ENCODE results near the gene CPO. TPM values are rescaled to one million over a fixed set of nuclear protein-coding genes. Genes with fewer than 3 reads are reported as not detected.

CPO gene
- total RNA-seq, 1 experiment from 2014 or later, result 0.32 TPM

DNA sequence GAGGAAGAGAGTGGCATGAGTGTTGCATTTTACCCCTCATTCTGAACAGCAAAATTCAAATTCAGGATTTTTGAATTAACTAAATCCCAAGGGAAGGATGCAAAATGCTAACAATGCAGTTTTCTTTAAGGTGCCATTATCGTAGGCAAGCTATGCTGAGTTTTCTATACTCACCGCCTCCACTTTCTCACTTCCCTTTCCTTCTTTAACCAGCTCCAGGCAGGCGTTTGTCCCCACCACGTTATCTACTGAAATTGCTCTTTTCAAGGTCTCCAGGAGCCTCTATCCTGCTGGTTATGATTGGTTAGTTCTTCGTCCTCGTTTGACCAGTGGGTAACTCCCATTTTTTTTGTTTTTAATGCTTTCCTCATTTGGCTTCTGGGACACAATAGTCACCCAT lies 1.8 kb upstream of the CPO start:
- no peaks in the 10 kb centered on the region for H3K4me1 ChIP-seq (ENCODE audit: control insufficient read depth in 1 of 2, insufficient read depth in 2 of 2, low read length in 2 of 2)
- TF ChIP-seq EGR1 (IDR thresholded peaks at IDR 0.05; ENCODE audit: low read depth), result no peak
- no peak for TF ChIP-seq MAX (IDR thresholded peaks at IDR 0.05)
- no peak for TF ChIP-seq SRF (IDR thresholded peaks at IDR 0.05; ENCODE audit: low read depth)
- no peak for TF ChIP-seq ATF3 (IDR thresholded peaks at IDR 0.05)
- no peak for TF ChIP-seq EZH2 (IDR thresholded peaks at IDR 0.05)
- TF ChIP-seq POLR2A (IDR thresholded peaks at IDR 0.05; ENCODE audit: borderline replicate concordance, extremely low read depth, insufficient read depth, insufficient read length), result no peak
- TF ChIP-seq SIN3A (IDR thresholded peaks at IDR 0.05; ENCODE audit: low read depth), result no peak
- TF ChIP-seq FOSL1 (IDR thresholded peaks at IDR 0.05; ENCODE audit: low read depth), result no peak
- no peak for TF ChIP-seq ZFX (IDR thresholded peaks at IDR 0.05)
- TF ChIP-seq POLR2AphosphoS5 (IDR thresholded peaks at IDR 0.05; ENCODE audit: low read depth, low read length), result no peak
- no peak overlapping the region for H3K9ac ChIP-seq (ENCODE audit: low read length)
- no peak overlapping the region for H3K27ac ChIP-seq (ENCODE audit: low read depth, low read length)
- CTCF ChIA-PET, result no interaction called here
- ATAC-seq (no peak), DNase-seq (ENCODE audit: low read depth, low spot score) (no peak)
- no peak overlapping the region for H3K4me3 ChIP-seq (replicated peaks in 1 of 2; ENCODE audit: low read depth in 1 of 2, low read length in 2 of 2)
- H3K36me3 ChIP-seq (ENCODE audit: control insufficient read depth in 1 of 2, insufficient read depth in 2 of 2, low read length in 2 of 2), result no peaks in the 10 kb centered on the region
- POLR2A ChIA-PET, result no interaction called here
- H3K27me3 ChIP-seq (ENCODE audit: insufficient read depth, low read length), result no peaks in the 10 kb centered on the region
- no peaks in the 10 kb centered on the region for H3K79me2 ChIP-seq (ENCODE audit: insufficient read depth, low read length)
- H2AFZ ChIP-seq (ENCODE audit: low read depth, low read length, poor library complexity, severe bottlenecking), result no peak overlapping the region
- H4K20me1 ChIP-seq (ENCODE audit: insufficient read depth), result no peaks in the 10 kb centered on the region
- H3K4me2 ChIP-seq (ENCODE audit: low read length), result no peak overlapping the region
- no TSS peak for BruUV-seq (replicated peaks)
- intact Hi-C loops (cut with micrococcal nuclease), result no loop called here
- RAD21 ChIA-PET (ENCODE audit: low non-redundant PET in 1 of 2, low total read pairs in 2 of 2, uncharacterized antibody in 2 of 2, unreplicated experiment in 2 of 2), result no interaction called here
- H3K9me2 ChIP-seq (ENCODE audit: insufficient read depth), result no peaks in the 10 kb centered on the region
- H3K9me3 ChIP-seq (ENCODE audit: control insufficient read depth in 1 of 2, insufficient read depth in 1 of 2, low read depth in 1 of 2, low read length in 2 of 2), result no peaks in the 10 kb centered on the region

DNA sequence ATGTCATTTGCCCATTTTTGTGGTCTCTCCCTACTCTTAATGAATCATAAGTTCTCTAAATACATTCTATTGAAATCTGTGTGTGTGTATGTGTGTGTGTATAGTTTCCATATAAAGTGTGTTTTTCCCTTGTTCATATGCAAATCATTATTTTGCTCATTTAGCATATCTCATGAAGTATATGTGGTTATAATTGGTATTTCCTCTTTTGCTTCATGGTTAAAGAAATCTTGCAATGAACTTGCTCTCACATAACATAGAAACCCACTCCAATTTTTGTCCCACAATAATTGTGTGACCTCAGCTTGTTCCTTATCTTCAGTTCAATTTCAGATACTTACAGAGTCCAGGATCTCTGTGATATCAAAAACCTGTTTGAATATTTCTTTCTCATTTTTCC lies 1.2 kb downstream of the CPO start:
- Histone ChIP-seq H3K9ac (ENCODE audit: low read length) (no peak overlapping the region), H3K27ac (ENCODE audit: low read depth, low read length) (no peak overlapping the region), H2AFZ (ENCODE audit: low read depth, low read length, poor library complexity, severe bottlenecking) (no peak overlapping the region), H3K4me1 (ENCODE audit: control insufficient read depth in 1 of 2, insufficient read depth in 2 of 2, low read length in 2 of 2) (no peaks in the 10 kb centered on the region), H3K79me2 (ENCODE audit: insufficient read depth, low read length) (no peaks in the 10 kb centered on the region), H3K27me3 (ENCODE audit: insufficient read depth, low read length) (no peaks in the 10 kb centered on the region), H3K9me3 (ENCODE audit: control insufficient read depth in 1 of 2, insufficient read depth in 1 of 2, low read depth in 1 of 2, low read length in 2 of 2) (no peaks in the 10 kb centered on the region), H3K4me2 (ENCODE audit: low read length) (no peak overlapping the region), H4K20me1 (ENCODE audit: insufficient read depth) (no peaks in the 10 kb centered on the region), H3K4me3 (replicated peaks in 1 of 2; ENCODE audit: low read depth in 1 of 2, low read length in 2 of 2) (no peak overlapping the region), H3K36me3 (ENCODE audit: control insufficient read depth in 1 of 2, insufficient read depth in 2 of 2, low read length in 2 of 2) (no peaks in the 10 kb centered on the region), H3K9me2 (ENCODE audit: insufficient read depth) (no peaks in the 10 kb centered on the region)
- ChIA-PET CTCF (no interaction called here), RAD21 (ENCODE audit: low non-redundant PET in 1 of 2, low total read pairs in 2 of 2, uncharacterized antibody in 2 of 2, unreplicated experiment in 2 of 2) (no interaction called here), POLR2A (no interaction called here)
- intact Hi-C loops (cut with micrococcal nuclease), result no loop called here
- DNase-seq (ENCODE audit: low read depth, low spot score), result no peak
- BruUV-seq (replicated peaks), result no TSS peak
- no peak for ATAC-seq
- no peak for TF ChIP-seq YY1 (IDR thresholded peaks at IDR 0.05; ENCODE audit: extremely low read depth, insufficient replicate concordance, low read depth, low read length)
- no peak for TF ChIP-seq SP1 (IDR thresholded peaks at IDR 0.05; ENCODE audit: low read depth)
- TF ChIP-seq CEBPB (IDR thresholded peaks at IDR 0.05; ENCODE audit: low read depth), result no peak
- no peak for TF ChIP-seq SRF (IDR thresholded peaks at IDR 0.05; ENCODE audit: low read depth)
- TF ChIP-seq ZNF274 (IDR thresholded peaks at IDR 0.05; ENCODE audit: low read depth, low read length), result no peak
- no peak for TF ChIP-seq JUND (IDR thresholded peaks at IDR 0.05)
- TF ChIP-seq EGR1 (IDR thresholded peaks at IDR 0.05; ENCODE audit: low read depth), result no peak
- no peak for TF ChIP-seq FOSL1 (IDR thresholded peaks at IDR 0.05; ENCODE audit: low read depth)
- TF ChIP-seq POLR2AphosphoS5 (IDR thresholded peaks at IDR 0.05; ENCODE audit: low read depth, low read length), result no peak
- no peak for TF ChIP-seq ATF3 (IDR thresholded peaks at IDR 0.05)
- TF ChIP-seq EZH2 (IDR thresholded peaks at IDR 0.05), result no peak
- TF ChIP-seq POLR2A (IDR thresholded peaks at IDR 0.05; ENCODE audit: borderline replicate concordance, extremely low read depth, insufficient read depth, insufficient read length), result no peak
- no peak for TF ChIP-seq ELF1 (IDR thresholded peaks at IDR 0.05; ENCODE audit: borderline replicate concordance, low read depth)
- no peak for TF ChIP-seq SIN3A (IDR thresholded peaks at IDR 0.05; ENCODE audit: low read depth)
- TF ChIP-seq, protein P1, sequence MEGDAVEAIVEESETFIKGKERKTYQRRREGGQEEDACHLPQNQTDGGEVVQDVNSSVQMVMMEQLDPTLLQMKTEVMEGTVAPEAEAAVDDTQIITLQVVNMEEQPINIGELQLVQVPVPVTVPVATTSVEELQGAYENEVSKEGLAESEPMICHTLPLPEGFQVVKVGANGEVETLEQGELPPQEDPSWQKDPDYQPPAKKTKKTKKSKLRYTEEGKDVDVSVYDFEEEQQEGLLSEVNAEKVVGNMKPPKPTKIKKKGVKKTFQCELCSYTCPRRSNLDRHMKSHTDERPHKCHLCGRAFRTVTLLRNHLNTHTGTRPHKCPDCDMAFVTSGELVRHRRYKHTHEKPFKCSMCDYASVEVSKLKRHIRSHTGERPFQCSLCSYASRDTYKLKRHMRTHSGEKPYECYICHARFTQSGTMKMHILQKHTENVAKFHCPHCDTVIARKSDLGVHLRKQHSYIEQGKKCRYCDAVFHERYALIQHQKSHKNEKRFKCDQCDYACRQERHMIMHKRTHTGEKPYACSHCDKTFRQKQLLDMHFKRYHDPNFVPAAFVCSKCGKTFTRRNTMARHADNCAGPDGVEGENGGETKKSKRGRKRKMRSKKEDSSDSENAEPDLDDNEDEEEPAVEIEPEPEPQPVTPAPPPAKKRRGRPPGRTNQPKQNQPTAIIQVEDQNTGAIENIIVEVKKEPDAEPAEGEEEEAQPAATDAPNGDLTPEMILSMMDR (IDR thresholded peaks at IDR 0.05 in 2 of 3, conservative IDR thresholded peaks at IDR 0.05 in 1 of 3; ENCODE audit: borderline replicate concordance in 1 of 3, insufficient read depth in 1 of 3, low read depth in 2 of 3, low read length in 2 of 3), result no peak
- no peak for TF ChIP-seq RAD21 (IDR thresholded peaks at IDR 0.05; ENCODE audit: low read depth)
- no peak for TF ChIP-seq TCF7L2 (IDR thresholded peaks at IDR 0.05; ENCODE audit: borderline replicate concordance, extremely low read depth, insufficient read depth, insufficient read length)

All from HCT116 (cell line).